ENCODE data around the gene CBLIF.

- TF ChIP-seq CTCF (conservative IDR thresholded peaks at IDR 0.05; ENCODE audit: low read length) (no peak), EZH2phosphoT487 (IDR thresholded peaks at IDR 0.05; ENCODE audit: borderline replicate concordance) (no peak)
Observed at GRCh38 chr11:59794417-59794816, 50.9 kb downstream of the CBLIF start.
